Thymus (tissue), 11 donors: ENCODE results near the gene TPTE2. TPM values are rescaled to one million over a fixed set of nuclear protein-coding genes. Genes with fewer than 3 reads are reported as not detected.
"Not testable (repeated sequence)": the region's sequence is repeated elsewhere in the genome, so short reads cannot be mapped to it uniquely, and the experiment has no call there.

Source experiments
- DNase-seq, 9 donors: peaks; one replicate each; pipeline ENCODE4 v3.0.0-alpha.2; 2013; ENCODE audit warnings: low spot score in 9 of 9, low read depth in 6 of 9, missing footprints in 1 of 9
- H3K27ac ChIP-seq, 2 donors: one replicate each; pipeline ENCODE4 v1.5.1; 2013; ENCODE audit warnings: control low read depth in 1 of 2, low read depth in 1 of 2, low read length in 1 of 2, mild to moderate bottlenecking in 1 of 2, moderate library complexity in 1 of 2
- H3K27me3 ChIP-seq, 2 donors: one replicate each; pipeline ENCODE4 v1.5.1; 2013; ENCODE audit warnings: low read length in 1 of 2; ENCODE audit not compliant: control insufficient read depth in 2 of 2, insufficient read depth in 1 of 2
- H3K36me3 ChIP-seq, 2 donors: one replicate each; pipeline ENCODE4 v1.5.1; 2013; ENCODE audit warnings: low read length in 1 of 2, mild to moderate bottlenecking in 1 of 2, moderate library complexity in 1 of 2; ENCODE audit not compliant: control insufficient read depth in 2 of 2, insufficient read depth in 2 of 2
- H3K4me1 ChIP-seq, 2 donors: one replicate each; pipeline ENCODE4 v1.5.1; 2013; ENCODE audit warnings: low read length in 2 of 2; ENCODE audit not compliant: control insufficient read depth in 2 of 2, insufficient read depth in 2 of 2
- H3K4me3 ChIP-seq, 2 donors: one replicate each; pipeline ENCODE4 v1.5.1; 2013; ENCODE audit warnings: low read length in 2 of 2, control low read depth in 1 of 2, mild to moderate bottlenecking in 1 of 2
- H3K9me3 ChIP-seq, 2 donors: one replicate each; pipeline ENCODE4 v1.5.1; 2013; ENCODE audit warnings: low read length in 1 of 2, mild to moderate bottlenecking in 1 of 2; ENCODE audit not compliant: control insufficient read depth in 2 of 2, insufficient read depth in 1 of 2
- WGBS: extraction: QIAGEN DNeasy Blood & Tissue Kit; methylation state at CpG from one replicate; pipeline ENCODE4 v1.1.7; 2013; 5-methylcytosine and 5-hydroxymethylcytosine counted together
- polyA plus RNA-seq: library from polyadenylated mRNA; stranded (reverse); fragments of 200-250 nt; gene quantifications from one replicate; pipeline ENCODE4 v1.2.3, GENCODE V29; 2013
- total RNA-seq: library from RNA; stranded (reverse); fragments of 120-200 nt; gene quantifications from one replicate; pipeline ENCODE4 v1.2.4, GENCODE V29; 2013
- donor health status: healthy.

The TPTE2 gene
- total and polyA plus RNA-seq, 2 donors: 0.05 to 0.34 TPM

DNA sequence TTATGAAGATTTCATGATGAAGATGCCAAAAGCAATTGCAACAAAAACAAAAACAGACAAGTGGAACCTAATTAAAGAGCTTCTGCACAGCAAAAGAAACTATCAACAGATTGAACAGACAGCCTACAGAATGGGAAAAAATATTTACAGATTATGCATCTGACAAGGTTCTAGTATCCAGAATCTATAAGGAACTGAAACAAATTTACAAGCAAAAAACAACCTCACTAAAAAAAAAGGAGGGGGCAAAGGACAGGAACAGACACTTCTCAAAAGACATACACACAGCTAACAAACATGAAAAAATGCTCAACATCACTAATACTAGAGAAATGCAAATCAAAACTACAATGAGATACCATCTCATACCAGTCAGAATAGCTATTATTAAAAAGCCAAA, 35.7 kb downstream of the TPTE2 start:
- not testable (repeated sequence) for H3K9me3 ChIP-seq, H3K36me3 ChIP-seq

DNA sequence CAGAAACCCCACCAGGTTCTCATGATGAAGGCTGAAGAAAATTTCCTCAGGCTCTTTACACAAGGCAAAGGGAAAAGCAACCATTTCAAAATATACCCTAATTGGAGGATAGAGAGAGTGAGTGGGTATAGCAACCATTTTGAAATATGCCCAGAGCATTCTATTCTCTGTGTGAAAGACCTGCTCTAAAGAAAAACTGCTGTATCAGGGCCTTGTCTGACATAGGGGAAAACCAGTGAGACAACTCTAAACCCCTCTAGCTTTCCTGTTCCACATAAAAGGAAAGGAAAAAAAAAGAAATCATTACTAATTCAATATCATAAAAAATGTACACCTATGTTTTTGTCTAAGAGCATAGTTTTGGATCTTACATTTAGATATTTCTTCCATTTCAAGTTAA, 42.3 kb downstream of the TPTE2 start:
- Histone ChIP-seq H3K27ac (no peak overlapping the region), H3K36me3 (no peaks in the 10 kb centered on the region)
- DNase-seq: no peak

More for the DNA sequence above, 35.7 kb downstream of the TPTE2 start:
- not testable (repeated sequence) for H3K4me3 ChIP-seq, H3K4me1 ChIP-seq, H3K27ac ChIP-seq, H3K27me3 ChIP-seq, DNase-seq

DNA sequence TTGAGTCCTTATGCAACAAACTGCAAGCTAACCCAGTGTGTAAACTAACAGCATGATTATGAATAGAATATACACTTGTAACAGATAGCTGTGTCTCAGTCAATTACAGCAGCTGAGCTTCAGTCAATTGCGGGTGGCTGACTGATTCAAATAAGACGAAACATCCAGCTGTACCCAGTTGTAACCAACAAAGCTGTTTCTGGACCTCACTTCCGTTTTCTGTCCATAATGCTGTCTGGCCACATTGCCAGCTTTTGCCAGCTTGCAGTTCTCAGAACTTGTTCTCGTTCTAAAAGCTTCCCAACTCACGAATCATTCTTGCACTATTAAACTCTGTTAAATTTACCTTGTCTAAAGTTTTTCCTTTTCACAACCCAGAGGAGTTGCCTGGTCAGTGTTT, 53.7 kb downstream of the TPTE2 start:
- DNase-seq, H3K4me1 ChIP-seq, H3K27ac ChIP-seq, H3K27me3 ChIP-seq, H3K9me3 ChIP-seq, H3K36me3 ChIP-seq, H3K4me3 ChIP-seq: not testable (repeated sequence)
- 81% methylated on average over 5 of the region's 5 CpGs for WGBS

More for the DNA sequence above, 42.3 kb downstream of the TPTE2 start:
- H3K4me3 ChIP-seq: no peak overlapping the region
- H3K9me3 ChIP-seq: no peaks in the 10 kb centered on the region
- no peaks in the 10 kb centered on the region for H3K27me3 ChIP-seq
- H3K4me1 ChIP-seq: no peaks in the 10 kb centered on the region

DNA sequence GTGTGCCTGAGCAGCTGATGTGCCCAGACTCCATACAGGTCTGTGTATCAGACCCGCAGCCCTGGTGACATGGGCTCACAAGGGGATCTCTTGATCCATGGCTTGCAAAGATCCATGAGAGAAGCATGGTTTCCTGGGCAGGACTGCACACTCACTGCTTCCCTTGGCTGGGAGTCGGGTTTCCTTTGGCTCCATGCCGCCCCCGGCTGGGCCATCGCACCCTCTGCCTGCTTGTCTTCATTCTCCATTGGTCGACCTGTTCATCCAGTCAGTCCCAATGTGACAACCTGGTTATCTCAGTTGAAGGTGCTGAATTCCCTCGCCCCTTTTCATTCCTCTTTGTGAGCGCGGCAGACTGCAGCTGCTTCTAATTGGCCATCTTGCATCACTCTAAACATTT, 101.2 kb downstream of the TPTE2 start:
- 75% methylated on average over 9 of the region's 9 CpGs for WGBS
- DNase-seq, H3K9me3 ChIP-seq, H3K36me3 ChIP-seq, H3K27me3 ChIP-seq, H3K27ac ChIP-seq, H3K4me3 ChIP-seq, H3K4me1 ChIP-seq: not testable (repeated sequence)

DNA sequence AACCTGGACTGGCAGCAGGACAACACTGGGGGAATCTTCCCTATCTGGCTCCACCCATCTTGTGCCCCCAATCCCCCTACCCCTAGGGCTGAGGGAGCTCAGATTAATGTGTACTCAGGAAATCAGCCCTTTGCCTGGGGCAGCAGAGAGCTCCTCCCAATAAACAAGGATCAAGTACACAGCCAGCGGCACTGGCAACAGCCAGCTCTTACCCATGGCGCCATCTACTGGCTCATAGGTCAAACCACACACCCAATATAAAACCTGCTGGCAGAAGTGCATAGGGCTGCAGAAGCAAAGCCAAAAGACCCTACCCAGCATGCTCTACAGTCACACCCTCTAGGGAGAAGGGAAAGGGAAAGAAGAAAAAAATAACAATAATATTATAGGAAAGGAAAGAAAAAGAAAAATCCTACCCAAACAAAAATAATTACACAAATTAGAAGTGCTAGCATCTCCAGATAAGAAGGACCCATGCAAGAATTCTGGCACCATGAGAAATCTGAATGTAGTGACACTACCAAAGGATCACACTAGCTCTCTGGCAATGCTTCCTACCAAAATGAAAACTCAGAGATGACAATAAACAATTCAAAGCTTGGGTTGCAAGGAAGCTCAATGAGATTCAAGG, 122.2 kb downstream of the TPTE2 start:
- H3K4me1 ChIP-seq, H3K27me3 ChIP-seq, H3K36me3 ChIP-seq, H3K27ac ChIP-seq, H3K9me3 ChIP-seq, H3K4me3 ChIP-seq: not testable (repeated sequence)
- peak in 1 of 9 donors; percentile 3 for DNase-seq
- 7% methylated on average over 2 of the region's 2 CpGs for WGBS

DNA sequence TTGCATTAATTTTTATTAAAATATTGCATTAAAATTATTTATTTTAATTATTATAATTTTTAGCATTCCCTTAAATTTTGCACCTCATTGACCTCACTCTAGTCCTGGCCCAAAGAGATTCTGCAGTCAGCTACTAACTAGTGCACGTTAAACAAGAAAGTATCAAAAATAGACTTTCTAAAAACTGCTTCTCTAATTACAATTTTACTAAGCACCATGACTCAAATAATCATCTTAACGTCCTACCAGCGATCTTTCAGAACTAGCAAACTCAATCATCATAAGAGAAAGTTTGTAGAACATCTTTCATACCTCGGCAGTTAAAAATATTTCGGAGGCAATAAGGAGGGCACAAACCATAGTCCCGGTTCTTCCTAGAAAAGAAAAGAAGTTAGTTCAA, 123.6 kb downstream of the TPTE2 start:
- WGBS: 89% methylated on average over 6 of the region's 6 CpGs
- H3K36me3 ChIP-seq: not testable (repeated sequence)

DNA sequence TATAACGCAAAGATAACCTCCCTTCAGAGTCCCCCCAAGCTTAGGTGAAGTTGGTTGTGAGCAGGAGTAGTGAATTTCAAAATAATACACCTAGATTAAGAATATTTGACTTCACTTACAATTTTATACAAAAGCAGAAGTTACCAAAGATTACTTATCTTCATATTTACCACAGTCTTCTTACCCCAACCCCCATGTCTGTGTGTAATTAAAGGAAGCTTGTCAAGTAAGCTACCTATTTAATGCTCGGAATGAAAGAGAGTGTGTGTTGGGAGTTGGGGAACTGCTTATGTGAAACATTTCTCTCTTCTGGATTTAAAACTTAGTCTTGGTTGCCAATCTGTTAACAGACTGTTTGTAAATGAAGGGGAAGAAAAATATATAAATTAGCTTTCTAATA, 139.1 kb downstream of the TPTE2 start:
- WGBS: 68% methylated on average over 2 of the region's 2 CpGs

More for the DNA sequence above, 123.6 kb downstream of the TPTE2 start:
- H3K4me3 ChIP-seq, H3K4me1 ChIP-seq, H3K27me3 ChIP-seq, H3K27ac ChIP-seq, H3K9me3 ChIP-seq, DNase-seq: not testable (repeated sequence)

DNA sequence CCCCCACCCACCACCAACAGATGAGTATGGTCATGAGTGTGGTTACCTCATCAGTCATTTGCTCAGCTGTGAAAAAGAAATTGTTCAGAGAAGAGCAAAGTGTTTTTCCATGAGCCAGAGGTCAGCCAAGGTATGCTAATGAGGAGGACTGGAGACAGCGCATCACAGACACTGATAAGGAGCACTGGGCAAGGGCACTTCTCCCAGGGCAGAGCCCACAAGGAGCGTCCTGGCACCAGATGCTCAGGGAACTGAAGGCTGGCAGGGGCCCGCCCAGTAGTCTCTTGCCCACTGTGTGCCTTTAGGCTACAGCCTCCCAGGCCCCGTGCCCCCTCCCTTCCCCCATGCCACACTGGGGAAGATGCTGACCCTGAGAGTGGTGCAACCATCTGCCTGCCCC, 148.8 kb downstream of the TPTE2 start:
- 88% methylated on average over 4 of the region's 4 CpGs for WGBS

More for the DNA sequence above, 139.1 kb downstream of the TPTE2 start:
- H3K9me3 ChIP-seq, DNase-seq, H3K27me3 ChIP-seq, H3K4me3 ChIP-seq, H3K36me3 ChIP-seq, H3K4me1 ChIP-seq, H3K27ac ChIP-seq: not testable (repeated sequence)

DNA sequence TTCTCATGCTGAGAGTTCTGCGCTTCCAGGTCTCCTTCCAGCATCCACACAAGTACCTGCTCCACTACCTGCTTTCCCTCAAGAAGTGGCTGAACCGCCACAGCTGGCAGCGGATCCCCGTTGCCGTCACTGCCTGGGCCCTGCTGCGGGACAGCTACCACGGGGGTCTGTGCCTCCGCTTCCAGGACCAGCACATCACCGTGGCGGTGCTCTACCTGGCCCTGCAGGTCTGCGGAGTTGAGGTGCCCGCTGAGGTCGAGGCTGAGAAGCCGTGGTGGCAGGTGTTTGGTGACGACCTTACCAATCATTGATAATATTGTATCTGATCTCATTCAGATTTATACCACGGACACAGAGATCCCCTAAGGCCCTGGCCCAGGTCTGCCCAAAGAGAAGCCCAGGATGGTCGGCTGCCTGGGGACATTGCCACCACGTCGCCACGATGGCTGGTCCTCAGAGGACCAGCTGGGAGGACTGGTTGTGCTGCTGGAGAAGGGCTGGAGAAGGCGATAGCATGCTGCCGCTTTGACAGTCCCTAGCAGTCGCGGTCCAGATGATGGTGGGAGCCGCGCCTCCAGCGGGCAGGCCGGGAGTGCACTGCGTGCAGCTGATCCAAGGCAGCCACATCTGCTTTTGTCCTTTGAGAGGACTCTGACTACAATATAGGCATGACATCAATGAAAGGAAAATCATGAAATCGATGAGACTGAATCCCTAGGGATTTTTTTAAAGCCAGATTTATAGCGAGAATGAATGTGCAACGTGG, 178.4 kb downstream of the TPTE2 start:
- H3K4me1 ChIP-seq, DNase-seq, H3K27me3 ChIP-seq, H3K9me3 ChIP-seq, H3K4me3 ChIP-seq, H3K27ac ChIP-seq, H3K36me3 ChIP-seq: not testable (repeated sequence)
- 81% methylated on average over 32 of the region's 32 CpGs for WGBS

More for the DNA sequence above, 148.8 kb downstream of the TPTE2 start:
- H3K27me3 ChIP-seq, H3K36me3 ChIP-seq, H3K4me3 ChIP-seq, H3K27ac ChIP-seq, H3K4me1 ChIP-seq, H3K9me3 ChIP-seq, DNase-seq: not testable (repeated sequence)
